ENCODE measurements around the gene LMBR1.
"Not testable (repeated sequence)": the region's sequence is repeated elsewhere in the genome, so short reads cannot be mapped to it uniquely, and the experiment has no call there.

Gene LMBR1

GRCh38 chr7:156650042-156650441 is 242.9 kb downstream of the LMBR1 start:
- H3K4me1 Mint-ChIP-seq (ENCODE audit: low read depth) = no peaks in the 10 kb centered on the region
- peaks cover 36% of the 10 kb centered on the region for H3K27me3 Mint-ChIP-seq
- no peaks in the 10 kb centered on the region for H3K9me3 Mint-ChIP-seq (ENCODE audit: low read depth)
- no peaks in the 10 kb centered on the region for H3K36me3 Mint-ChIP-seq
- no peak overlapping the region for H3K4me3 Mint-ChIP-seq
- no peak overlapping the region for H3K27ac Mint-ChIP-seq

- not testable (repeated sequence) for H3K4me3 Mint-ChIP-seq; H3K9me3 Mint-ChIP-seq (ENCODE audit: low read depth); H3K27ac Mint-ChIP-seq; H3K4me1 Mint-ChIP-seq (ENCODE audit: low read depth); H3K36me3 Mint-ChIP-seq
- peaks cover 38% of the 10 kb centered on the region for H3K27me3 Mint-ChIP-seq
Measured at GRCh38 chr7:156647330-156647729, 245.7 kb downstream of the LMBR1 start.

GRCh38 chr7:156642306-156643045 is 250.5 kb downstream of the LMBR1 start:
- peaks cover 8% of the 10 kb centered on the region for H3K9me3 Mint-ChIP-seq (ENCODE audit: low read depth)
- H3K27me3 Mint-ChIP-seq = peaks cover 14% of the 10 kb centered on the region
- peaks cover 15% of the 10 kb centered on the region for H3K4me1 Mint-ChIP-seq (ENCODE audit: low read depth)
- H3K27ac Mint-ChIP-seq = no peak overlapping the region
- no peak overlapping the region for H3K4me3 Mint-ChIP-seq
- peaks cover under 1% of the 10 kb centered on the region for H3K36me3 Mint-ChIP-seq

GRCh38 chr7:156640949-156641485 is 252.0 kb downstream of the LMBR1 start:
- H3K36me3 Mint-ChIP-seq = peaks cover 5% of the 10 kb centered on the region
- H3K9me3 Mint-ChIP-seq (ENCODE audit: low read depth) = peaks cover 8% of the 10 kb centered on the region
- peak overlapping the region; percentile 83 for H3K27ac Mint-ChIP-seq
- H3K27me3 Mint-ChIP-seq = peaks cover 8% of the 10 kb centered on the region
- peaks cover 15% of the 10 kb centered on the region for H3K4me1 Mint-ChIP-seq (ENCODE audit: low read depth)
- H3K4me3 Mint-ChIP-seq = peak overlapping the region; percentile 90

GRCh38 chr7:156640257-156640948 is 252.6 kb downstream of the LMBR1 start, which contains the start of gene RNF32:
RNF32 (plus strand) TSS chr7:156640774; CDS start chr7:156643878, 3,104 bp downstream.
- Mint-ChIP-seq H3K27ac (peak within 1 kb of the TSS; percentile 83), H3K4me3 (peak within 1 kb of the TSS; percentile 90), H3K27me3 (peaks cover 7% of the 10 kb centered on the region), H3K4me1 (ENCODE audit: low read depth) (peaks cover 15% of the 10 kb centered on the region), H3K36me3 (peaks cover 5% of the 10 kb centered on the region), H3K9me3 (ENCODE audit: low read depth) (peaks cover 8% of the 10 kb centered on the region)

- peaks cover 5% of the 10 kb centered on the region for H3K36me3 Mint-ChIP-seq
- H3K9me3 Mint-ChIP-seq (ENCODE audit: low read depth) = peaks cover 8% of the 10 kb centered on the region
- peak overlapping the region; percentile 79 for H3K27ac Mint-ChIP-seq
- peaks cover 6% of the 10 kb centered on the region for H3K27me3 Mint-ChIP-seq
- H3K4me3 Mint-ChIP-seq = peak overlapping the region; percentile 84
- H3K4me1 Mint-ChIP-seq (ENCODE audit: low read depth) = peaks cover 15% of the 10 kb centered on the region
Measured at GRCh38 chr7:156639426-156640256, 253.3 kb downstream of the LMBR1 start.

- H3K9me3 Mint-ChIP-seq (ENCODE audit: low read depth) = peaks cover 8% of the 10 kb centered on the region
- no peak overlapping the region for H3K27ac Mint-ChIP-seq
- H3K4me3 Mint-ChIP-seq = peak overlapping the region; percentile 84
- H3K4me1 Mint-ChIP-seq (ENCODE audit: low read depth) = peaks cover 15% of the 10 kb centered on the region
- H3K27me3 Mint-ChIP-seq = peaks cover 3% of the 10 kb centered on the region
- H3K36me3 Mint-ChIP-seq = peaks cover 5% of the 10 kb centered on the region
Measured at GRCh38 chr7:156638443-156639077, 254.4 kb downstream of the LMBR1 start.

- H3K27me3 Mint-ChIP-seq; H3K9me3 Mint-ChIP-seq (ENCODE audit: low read depth): not testable (repeated sequence)
Measured at GRCh38 chr7:156637093-156637492, 255.9 kb downstream of the LMBR1 start.

GRCh38 chr7:156635529-156636385 is 257.2 kb downstream of the LMBR1 start:
- peaks cover 8% of the 10 kb centered on the region for H3K9me3 Mint-ChIP-seq (ENCODE audit: low read depth)
- no peaks in the 10 kb centered on the region for H3K27me3 Mint-ChIP-seq
- H3K4me1 Mint-ChIP-seq (ENCODE audit: low read depth) = peaks cover 7% of the 10 kb centered on the region
- no peak overlapping the region for H3K4me3 Mint-ChIP-seq
- H3K27ac Mint-ChIP-seq = no peak overlapping the region
- peaks cover 11% of the 10 kb centered on the region for H3K36me3 Mint-ChIP-seq

More at GRCh38 chr7:156637093-156637492, 255.9 kb downstream of the LMBR1 start:
- H3K36me3 Mint-ChIP-seq = peaks cover 11% of the 10 kb centered on the region
- H3K27ac Mint-ChIP-seq, H3K4me3 Mint-ChIP-seq: not testable (repeated sequence)
- H3K4me1 Mint-ChIP-seq (ENCODE audit: low read depth) = peaks cover 15% of the 10 kb centered on the region

GRCh38 chr7:156634117-156634516 is 258.9 kb downstream of the LMBR1 start:
- peaks cover 14% of the 10 kb centered on the region for H3K36me3 Mint-ChIP-seq
- no peak overlapping the region for H3K4me3 Mint-ChIP-seq
- peaks cover 2% of the 10 kb centered on the region for H3K4me1 Mint-ChIP-seq (ENCODE audit: low read depth)
- no peaks in the 10 kb centered on the region for H3K27me3 Mint-ChIP-seq
- peaks cover 7% of the 10 kb centered on the region for H3K9me3 Mint-ChIP-seq (ENCODE audit: low read depth)
- no peak overlapping the region for H3K27ac Mint-ChIP-seq

GRCh38 chr7:156629873-156630272 is 263.1 kb downstream of the LMBR1 start:
- H3K27me3 Mint-ChIP-seq = no peaks in the 10 kb centered on the region

GRCh38 chr7:156628562-156628961 is 264.4 kb downstream of the LMBR1 start:
- Mint-ChIP-seq H3K36me3 (peaks cover 14% of the 10 kb centered on the region), H3K27ac (no peak overlapping the region), H3K4me3 (no peak overlapping the region), H3K27me3 (no peaks in the 10 kb centered on the region), H3K9me3 (ENCODE audit: low read depth) (peaks cover 16% of the 10 kb centered on the region), H3K4me1 (ENCODE audit: low read depth) (peaks cover 4% of the 10 kb centered on the region)

More at GRCh38 chr7:156629873-156630272, 263.1 kb downstream of the LMBR1 start:
- H3K36me3 Mint-ChIP-seq = peaks cover 14% of the 10 kb centered on the region
- no peak overlapping the region for H3K4me3 Mint-ChIP-seq
- H3K27ac Mint-ChIP-seq = no peak overlapping the region
- peaks cover 16% of the 10 kb centered on the region for H3K9me3 Mint-ChIP-seq (ENCODE audit: low read depth)
- peaks cover 4% of the 10 kb centered on the region for H3K4me1 Mint-ChIP-seq (ENCODE audit: low read depth)
